Omental fat pad (tissue), 4 donors: ENCODE data around the gene NMNAT2. TPM values are rescaled to one million over a fixed set of nuclear protein-coding genes. Genes with fewer than 3 reads are reported as not detected.

Experiments
- ATAC-seq: fragments of 150-250 bp; one replicate; pipeline ENCODE4 v1.9.1; 2016; ENCODE audit warnings: mild to moderate bottlenecking, moderate library complexity; ENCODE audit not compliant: low FRiP score
- DNase-seq: peaks from one replicate; pipeline ENCODE4 v3.0.0-alpha.2; 2019; ENCODE audit warnings: low spot score
- CTCF ChIP-seq, 3 donors: fragments of 450-650 bp; IDR thresholded peaks; one replicate each; pipeline ENCODE4 v1.5.1; 2016 to 2017; ENCODE audit warnings: antibody characterized with exemption in 3 of 3, mild to moderate bottlenecking in 3 of 3, moderate library complexity in 2 of 3
- total RNA-seq, 4 donors: library from RNA; depleted of rRNA; stranded (reverse); fragments of >200 nt; gene quantifications; one replicate each; pipeline ENCODE4 v1.1.0, GENCODE V29; 2016

The NMNAT2 gene
- total RNA-seq, 4 donors from 2014 or later: 0.84 to 11.3 (median 5.2) TPM

- TF ChIP-seq CTCF (IDR thresholded peaks at IDR 0.05): no peak
- no peak for ATAC-seq
- no peak for DNase-seq
These were observed 198.6 kb downstream of the NMNAT2 start for GRCh38 chr1:183219616-183220009.

- ATAC-seq (no peak), DNase-seq (no peak)
- TF ChIP-seq CTCF (IDR thresholded peaks at IDR 0.05): no peak
These were observed 199.1 kb downstream of the NMNAT2 start for GRCh38 chr1:183218971-183219615.

- ATAC-seq: no peak
- DNase-seq: no peak
- no peak for TF ChIP-seq CTCF (IDR thresholded peaks at IDR 0.05)
These were observed 200.1 kb downstream of the NMNAT2 start for GRCh38 chr1:183218027-183218618.

GRCh38 chr1:183215936-183216335 is 202.2 kb downstream of the NMNAT2 start:
- TF ChIP-seq CTCF (IDR thresholded peaks at IDR 0.05): no peak
- no peak for ATAC-seq
- no peak for DNase-seq

- ATAC-seq: no peak
- DNase-seq: no peak
- no peak for TF ChIP-seq CTCF (IDR thresholded peaks at IDR 0.05)
These were observed 203.0 kb downstream of the NMNAT2 start for GRCh38 chr1:183215076-183215720.

GRCh38 chr1:183214021-183214970 is 203.9 kb downstream of the NMNAT2 start:
- no peak for TF ChIP-seq CTCF (IDR thresholded peaks at IDR 0.05)
- no peak for ATAC-seq
- no peak for DNase-seq
